22Rv1 (cell line): ENCODE measurements around the gene CABCOCO1.

Source experiments
- ZFX ChIP-seq: fragments of 450-650 bp; IDR thresholded peaks from 2 replicates; pipeline ENCODE4 v1.6.1; 2017; ENCODE audit warnings: antibody characterized with exemption, borderline replicate concordance
- TF ChIP-seq, protein P1 (sequence below): fragments of 450-650 bp; IDR thresholded peaks from 2 replicates; pipeline ENCODE4 v1.5.1; 2017; ENCODE audit warnings: mild to moderate bottlenecking

- TF ChIP-seq, protein P1, sequence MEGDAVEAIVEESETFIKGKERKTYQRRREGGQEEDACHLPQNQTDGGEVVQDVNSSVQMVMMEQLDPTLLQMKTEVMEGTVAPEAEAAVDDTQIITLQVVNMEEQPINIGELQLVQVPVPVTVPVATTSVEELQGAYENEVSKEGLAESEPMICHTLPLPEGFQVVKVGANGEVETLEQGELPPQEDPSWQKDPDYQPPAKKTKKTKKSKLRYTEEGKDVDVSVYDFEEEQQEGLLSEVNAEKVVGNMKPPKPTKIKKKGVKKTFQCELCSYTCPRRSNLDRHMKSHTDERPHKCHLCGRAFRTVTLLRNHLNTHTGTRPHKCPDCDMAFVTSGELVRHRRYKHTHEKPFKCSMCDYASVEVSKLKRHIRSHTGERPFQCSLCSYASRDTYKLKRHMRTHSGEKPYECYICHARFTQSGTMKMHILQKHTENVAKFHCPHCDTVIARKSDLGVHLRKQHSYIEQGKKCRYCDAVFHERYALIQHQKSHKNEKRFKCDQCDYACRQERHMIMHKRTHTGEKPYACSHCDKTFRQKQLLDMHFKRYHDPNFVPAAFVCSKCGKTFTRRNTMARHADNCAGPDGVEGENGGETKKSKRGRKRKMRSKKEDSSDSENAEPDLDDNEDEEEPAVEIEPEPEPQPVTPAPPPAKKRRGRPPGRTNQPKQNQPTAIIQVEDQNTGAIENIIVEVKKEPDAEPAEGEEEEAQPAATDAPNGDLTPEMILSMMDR, result no peak
- no peak for TF ChIP-seq ZFX
Measured at GRCh38 chr10:61798713-61799112, 136.0 kb downstream of the CABCOCO1 start.
